Keratinocyte (primary cell): ENCODE data around the gene SUMO1.

ENCODE experiments used
- CTCF ChIP-seq, 3 experiments: IDR thresholded peaks in 1 of 3; conservative IDR thresholded peaks in 1 of 3; optimal IDR thresholded peaks in 1 of 3; 2 replicates in 2 of 3; 3 replicates in 1 of 3; pipeline versions ENCODE3 to v1.5.1; 2011; ENCODE audit warnings: low read length in 3 of 3, mild to moderate bottlenecking in 3 of 3, moderate library complexity in 2 of 3, control low read depth in 1 of 3, inconsistent platforms in 1 of 3; ENCODE audit not compliant: insufficient read depth in 2 of 3; ENCODE audit errors: extremely low read depth in 1 of 3
- EZH2 ChIP-seq: IDR thresholded peaks from one replicate; pipeline ENCODE4 v1.6.1; 2012; ENCODE audit warnings: inconsistent platforms, mild to moderate bottlenecking, low read length, moderate library complexity

GRCh38 chr2:202169832-202170424 lies 68.5 kb downstream of the SUMO1 start:
- TF ChIP-seq CTCF (optimal IDR thresholded peaks at IDR 0.05 in 1 of 3, IDR thresholded peaks at IDR 0.05 in 1 of 3, conservative IDR thresholded peaks at IDR 0.05 in 1 of 3; ENCODE audit: extremely low read depth in 1 of 3, insufficient read depth in 2 of 3, low read length in 3 of 3): no peak
- no peak for TF ChIP-seq EZH2
